ENCODE data around the gene SLC35F1. TPM values are rescaled to one million over a fixed set of nuclear protein-coding genes. Genes with fewer than 3 reads are reported as not detected.

The SLC35F1 gene
- total RNA-seq, 1 experiment from 2014 or later = 4.3 TPM

DNA sequence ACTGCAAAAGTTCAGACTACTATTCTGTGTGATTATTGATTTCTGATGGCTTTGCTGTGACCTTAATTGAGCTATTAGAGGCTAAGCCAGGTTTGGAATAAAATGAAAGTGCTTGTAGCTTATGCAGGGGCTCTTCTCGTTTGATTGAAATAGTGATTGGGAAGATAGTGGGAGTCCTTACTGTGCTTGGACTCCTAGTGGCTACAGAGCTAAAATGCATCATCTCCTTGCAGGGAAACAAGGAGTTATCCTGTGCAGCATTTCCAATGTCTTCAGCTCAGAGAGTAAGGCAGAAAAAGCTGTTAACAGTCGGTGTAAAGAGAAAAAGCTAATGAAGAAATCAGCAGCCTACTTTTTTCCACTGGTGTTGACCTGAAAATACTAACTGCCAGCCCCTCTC is 173.5 kb downstream of the SLC35F1 start:
- Histone ChIP-seq H4K20me1 (ENCODE audit: control insufficient read depth, insufficient read depth, insufficient read length) (no peaks in the 10 kb centered on the region), H4K91ac (ENCODE audit: insufficient read length, low read depth, low read length) (no peak overlapping the region), H2BK5ac (ENCODE audit: insufficient read length, low read length) (no peak overlapping the region), H2BK12ac (ENCODE audit: insufficient read length, low read depth, low read length) (no peak overlapping the region), H2AK5ac (ENCODE audit: insufficient read length, low read length) (no peak overlapping the region), H4K5ac (ENCODE audit: insufficient read length, low read depth, low read length) (no peak overlapping the region), H3K56ac (ENCODE audit: insufficient read length, low read depth, low read length) (no peak overlapping the region), H3K27ac (ENCODE audit: insufficient read length, low read depth, low read length) (no peak overlapping the region), H3K79me1 (ENCODE audit: insufficient read depth, low read depth, low read length, poor library complexity, severe bottlenecking) (no peaks in the 10 kb centered on the region), H3K4ac (ENCODE audit: low read depth, low read length) (no peak overlapping the region), H3K14ac (ENCODE audit: insufficient read depth, low read length) (no peak overlapping the region), H3K27me3 (ENCODE audit: insufficient read depth, low read length) (no peaks in the 10 kb centered on the region), H2BK120ac (ENCODE audit: low read depth, low read length, poor library complexity, severe bottlenecking) (no peak overlapping the region), H3K23me2 (ENCODE audit: insufficient read length, low read depth, low read length, poor library complexity, severe bottlenecking) (no peaks in the 10 kb centered on the region), H2BK15ac (ENCODE audit: low read depth, low read length) (no peak overlapping the region), H2BK20ac (ENCODE audit: low read depth, low read length, poor library complexity, severe bottlenecking) (no peak overlapping the region), H3K23ac (ENCODE audit: insufficient read length, low read depth, low read length) (no peak overlapping the region), H3K9me3 (ENCODE audit: control insufficient read depth, low read depth, low read length) (no peaks in the 10 kb centered on the region), H4K8ac (replicated peaks; ENCODE audit: insufficient read length, low read depth, low read length) (no peak overlapping the region), H3K9ac (ENCODE audit: extremely low read depth, insufficient read length, low read length) (no peak overlapping the region), H3K4me2 (ENCODE audit: insufficient read depth, insufficient read length, low read length) (no peak overlapping the region), H3K79me2 (ENCODE audit: insufficient read depth, low read length) (no peaks in the 10 kb centered on the region), H2AFZ (ENCODE audit: low read length) (no peak overlapping the region), H3K4me1 (ENCODE audit: insufficient read depth, low read length) (no peaks in the 10 kb centered on the region), H3K18ac (ENCODE audit: insufficient read length, low read depth, low read length) (no peak overlapping the region), H3T11ph (ENCODE audit: low read length) (no peak overlapping the region)
- DNase-seq = no peak
- H3K27ac Mint-ChIP-seq = no peak overlapping the region
- H3K4me1 Mint-ChIP-seq = peaks cover 6 to 7% of the 10 kb centered on the region in 2 experiments; a peak in 3 of 4 replicates
- no peaks in the 10 kb centered on the region; the same call in 1 of the 2 replicates for H3K27me3 Mint-ChIP-seq (ENCODE audit: low read depth)
- TF ChIP-seq, protein P1, sequence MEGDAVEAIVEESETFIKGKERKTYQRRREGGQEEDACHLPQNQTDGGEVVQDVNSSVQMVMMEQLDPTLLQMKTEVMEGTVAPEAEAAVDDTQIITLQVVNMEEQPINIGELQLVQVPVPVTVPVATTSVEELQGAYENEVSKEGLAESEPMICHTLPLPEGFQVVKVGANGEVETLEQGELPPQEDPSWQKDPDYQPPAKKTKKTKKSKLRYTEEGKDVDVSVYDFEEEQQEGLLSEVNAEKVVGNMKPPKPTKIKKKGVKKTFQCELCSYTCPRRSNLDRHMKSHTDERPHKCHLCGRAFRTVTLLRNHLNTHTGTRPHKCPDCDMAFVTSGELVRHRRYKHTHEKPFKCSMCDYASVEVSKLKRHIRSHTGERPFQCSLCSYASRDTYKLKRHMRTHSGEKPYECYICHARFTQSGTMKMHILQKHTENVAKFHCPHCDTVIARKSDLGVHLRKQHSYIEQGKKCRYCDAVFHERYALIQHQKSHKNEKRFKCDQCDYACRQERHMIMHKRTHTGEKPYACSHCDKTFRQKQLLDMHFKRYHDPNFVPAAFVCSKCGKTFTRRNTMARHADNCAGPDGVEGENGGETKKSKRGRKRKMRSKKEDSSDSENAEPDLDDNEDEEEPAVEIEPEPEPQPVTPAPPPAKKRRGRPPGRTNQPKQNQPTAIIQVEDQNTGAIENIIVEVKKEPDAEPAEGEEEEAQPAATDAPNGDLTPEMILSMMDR (conservative IDR thresholded peaks at IDR 0.05) = peak; percentile 63
- no peaks in the 10 kb centered on the region for H3K36me3 Mint-ChIP-seq (ENCODE audit: insufficient read depth in 1 of 3, low read depth in 3 of 3)
- no CpG with 5 or more reads among the region's 2 CpGs for WGBS (ENCODE audit: extremely low coverage, insufficient read length, low lambda C conversion rate)
- no peaks in the 10 kb centered on the region for H3K9me3 Mint-ChIP-seq
- no peak overlapping the region for H3K4me3 Mint-ChIP-seq
